Kidney glomerular epithelial cell (primary cell): ENCODE measurements around the gene IGLL5.
"Not testable (repeated sequence)": the region's sequence is repeated elsewhere in the genome, so short reads cannot be mapped to it uniquely, and the experiment has no call there.

Experiments
- DNase-seq: peaks from one replicate; lab custom pipeline; 2025; lab: John Stamatoyannopoulos, UW

The IGLL5 gene

GRCh38 chr22:22900527-22901205 lies 13.1 kb downstream of the IGLL5 start:
- DNase-seq, result not testable (repeated sequence)

DNA sequence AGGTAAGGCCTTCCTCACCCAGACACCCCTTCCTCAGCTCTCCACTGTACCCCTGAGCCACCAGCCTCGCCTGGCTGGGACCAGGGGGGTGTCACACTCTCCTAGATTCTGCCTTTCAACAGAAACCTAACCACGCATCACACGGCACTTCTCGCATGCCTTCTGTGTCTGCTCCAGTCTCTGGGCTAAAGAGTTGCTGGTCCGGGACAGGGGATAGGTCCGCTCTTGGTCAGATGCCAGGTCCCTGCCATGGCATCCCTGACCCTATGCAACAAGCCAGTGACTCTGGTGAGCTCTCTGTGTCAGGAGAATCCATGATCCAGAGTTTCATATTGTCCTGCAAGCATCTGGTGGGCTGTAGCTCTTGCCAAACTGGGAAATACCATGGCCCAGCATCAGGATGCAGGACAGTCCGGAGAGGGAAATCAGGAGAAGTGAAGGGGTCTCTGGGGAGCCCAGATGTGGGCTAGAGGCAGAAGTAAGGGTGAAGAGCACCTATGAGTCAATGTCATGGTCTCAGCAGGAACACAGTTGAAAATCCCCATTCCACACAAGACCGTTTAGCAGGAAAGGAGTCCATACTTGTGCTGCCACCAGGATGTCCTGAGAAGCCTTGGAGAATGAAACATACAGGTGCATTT lies 14.1 kb downstream of the IGLL5 start:
- DNase-seq, result no peak

DNA sequence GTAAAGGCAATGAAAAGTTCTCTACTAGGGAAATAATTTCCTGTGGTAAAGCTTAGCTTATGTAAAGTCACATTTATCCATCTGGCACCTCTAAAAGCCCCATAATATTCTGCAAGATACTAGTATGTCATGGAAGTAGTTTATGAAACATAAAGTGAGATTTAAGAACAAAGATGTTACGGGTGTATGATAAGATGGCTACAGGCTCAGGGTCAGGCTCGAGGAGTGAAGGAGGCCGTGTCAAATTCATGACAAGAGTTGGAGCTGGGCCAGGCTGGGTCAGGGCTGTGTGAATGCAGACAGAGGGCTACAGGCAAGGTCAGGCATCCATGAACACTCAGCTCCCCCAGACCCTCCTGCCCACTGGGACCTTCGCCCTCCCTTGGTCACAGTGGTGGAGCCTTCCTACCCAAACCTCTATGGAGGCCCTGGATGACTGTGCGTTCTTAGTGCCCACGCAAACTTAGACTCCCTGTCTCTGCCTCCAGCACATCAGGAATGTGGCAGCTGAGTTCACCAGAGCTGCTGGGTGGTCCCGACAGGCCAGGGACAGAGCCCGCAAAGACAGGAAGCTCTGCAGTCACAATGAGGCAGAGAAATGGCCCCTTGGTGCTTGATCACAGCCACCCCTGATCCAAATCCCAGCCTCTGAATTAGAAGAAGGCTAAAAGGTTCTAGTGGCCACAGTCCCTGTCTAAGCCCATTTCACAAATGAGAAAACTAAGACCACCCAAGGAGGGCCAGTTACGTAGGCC lies 14.8 kb downstream of the IGLL5 start:
- no peak for DNase-seq

DNA sequence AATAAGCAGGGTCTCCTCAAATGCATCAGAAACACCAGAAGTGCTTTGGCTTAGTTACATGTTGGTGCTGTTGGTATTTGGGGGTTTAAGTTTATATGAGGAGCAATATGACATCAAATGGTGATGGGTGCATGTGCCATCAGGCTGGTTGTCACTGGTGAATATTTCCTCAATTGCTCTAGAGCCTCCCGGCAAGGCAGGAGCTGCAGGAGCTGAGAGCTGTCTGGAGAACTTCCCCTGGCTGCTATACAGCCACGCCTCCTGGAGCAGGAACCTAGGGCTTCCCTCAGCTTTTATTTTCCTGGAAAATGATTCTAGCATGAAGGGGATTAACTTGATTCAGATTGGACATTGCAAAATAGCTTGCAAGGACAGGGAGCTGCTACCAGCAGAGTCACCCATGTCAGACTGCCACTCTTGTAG lies 15.8 kb downstream of the IGLL5 start:
- DNase-seq, result no peak

DNA sequence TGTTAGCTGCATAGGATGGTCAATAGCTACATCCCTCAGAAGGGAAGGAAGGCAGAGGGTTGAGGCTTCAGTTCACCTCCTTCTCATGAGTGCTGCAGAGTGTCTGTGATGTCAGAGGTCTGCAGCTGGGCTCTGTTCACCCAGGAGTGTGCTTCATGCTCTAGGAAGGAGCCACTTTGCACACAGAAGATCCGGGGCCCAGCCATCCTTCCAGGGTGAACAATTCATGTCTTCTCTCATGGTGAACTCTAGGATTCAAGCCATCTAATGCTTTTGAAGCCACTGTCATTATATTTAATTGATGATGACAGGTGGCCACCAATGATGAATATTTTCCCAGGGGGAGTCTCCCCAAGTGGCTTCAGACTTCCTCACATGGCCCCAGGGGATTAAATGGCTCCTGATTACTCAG lies 16.2 kb downstream of the IGLL5 start:
- DNase-seq, result not testable (repeated sequence)

- not testable (repeated sequence) for DNase-seq
Observed at GRCh38 chr22:22904736-22905135, 17.1 kb downstream of the IGLL5 start.

GRCh38 chr22:22906391-22906790 lies 18.8 kb downstream of the IGLL5 start:
- not testable (repeated sequence) for DNase-seq

- DNase-seq, result no peak
Observed at GRCh38 chr22:22906907-22907550, 19.4 kb downstream of the IGLL5 start.

DNA sequence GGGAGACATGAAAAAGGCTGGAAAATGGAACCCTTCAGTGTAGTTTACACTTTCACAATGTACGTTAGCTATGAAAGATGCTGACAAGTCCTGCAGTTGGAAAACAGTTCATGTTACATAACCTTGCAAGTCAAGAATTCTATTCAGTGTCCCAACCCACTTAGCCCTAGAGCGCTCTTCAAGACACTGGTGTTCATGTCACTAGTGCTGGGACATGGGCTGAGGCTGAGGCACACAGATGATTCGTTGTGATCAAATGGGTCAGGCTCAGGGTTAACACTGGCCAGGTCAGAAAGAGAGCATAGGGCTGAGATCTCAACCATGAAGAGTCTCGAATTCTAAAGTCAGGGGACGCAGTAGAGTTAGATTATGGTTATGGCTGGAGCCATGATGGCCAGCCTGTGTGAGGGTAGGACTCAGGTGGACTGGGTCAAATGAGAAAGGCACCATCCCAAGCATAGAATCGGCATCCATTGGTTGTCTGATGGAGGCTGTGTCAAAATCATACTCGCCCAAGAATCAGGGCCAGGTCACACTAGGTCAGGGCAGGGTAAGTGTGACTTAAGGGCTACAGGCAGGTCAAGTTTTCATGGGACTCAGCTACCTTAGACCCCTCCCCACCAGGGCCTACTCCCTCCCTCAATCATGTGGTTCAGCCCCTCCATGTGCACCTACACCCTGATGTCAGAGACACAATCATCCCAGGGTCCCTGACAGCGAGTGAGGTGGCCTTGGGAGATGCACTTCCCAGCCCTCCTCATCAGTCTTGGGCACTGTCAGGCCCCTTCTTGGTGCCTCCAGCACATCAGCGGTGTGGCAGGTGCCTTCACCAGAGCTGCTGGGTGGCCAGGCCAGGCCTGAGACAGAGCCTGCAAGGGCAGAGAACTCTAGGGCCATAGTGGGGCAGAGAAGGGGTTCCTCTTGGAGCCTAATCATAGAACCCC lies 20.2 kb downstream of the IGLL5 start:
- no peak for DNase-seq

DNA sequence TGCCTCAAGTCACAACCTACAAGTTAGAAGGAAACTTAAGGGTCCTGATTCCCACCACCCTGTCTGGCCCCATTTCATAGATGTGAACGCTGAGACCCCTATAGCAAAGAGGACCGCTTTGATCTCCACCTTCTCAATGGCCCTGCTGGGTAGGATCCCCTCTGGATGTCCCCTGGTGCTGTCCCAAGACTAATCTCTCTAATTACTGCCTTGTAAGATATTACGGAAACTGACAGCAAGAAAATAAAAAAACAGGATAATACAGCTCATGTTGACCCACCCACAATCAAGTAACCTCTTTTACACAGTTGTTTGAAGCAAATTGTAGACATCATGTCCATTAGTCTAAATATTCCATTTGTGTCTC lies 20.9 kb downstream of the IGLL5 start:
- no peak for DNase-seq

DNA sequence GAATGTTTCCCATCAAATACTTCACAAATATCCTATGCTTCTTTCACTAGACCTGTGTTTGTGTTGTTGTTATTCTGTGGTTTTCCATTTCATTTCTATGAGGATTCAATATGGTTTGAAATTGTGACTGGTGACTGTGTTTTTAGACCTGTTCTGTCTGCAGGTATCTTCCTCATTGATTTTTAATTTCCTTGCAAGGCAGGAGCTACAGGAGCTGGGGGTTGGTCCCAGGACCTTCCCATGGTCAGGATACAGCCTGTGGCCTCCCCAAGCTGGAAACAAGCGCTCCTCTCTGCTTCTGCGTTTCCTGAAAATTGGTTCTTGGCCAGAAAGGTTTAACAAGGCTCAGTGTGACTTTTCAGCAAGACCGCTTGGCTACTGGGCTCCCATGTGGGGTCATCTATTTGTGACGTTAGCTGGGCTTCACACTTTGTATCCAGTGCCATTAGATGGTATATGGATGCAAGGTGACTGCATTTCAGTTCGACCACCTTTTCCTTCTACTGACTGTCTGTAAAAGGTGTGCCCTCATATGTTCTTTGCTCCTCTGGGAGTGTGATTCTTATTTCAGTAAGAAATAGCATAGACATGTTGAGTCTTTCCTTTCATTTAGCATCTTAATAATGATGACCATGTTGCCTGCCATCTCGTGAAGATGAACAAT lies 21.5 kb downstream of the IGLL5 start:
- no peak for DNase-seq

- DNase-seq, result no peak
Observed at GRCh38 chr22:22909605-22910271, 22.1 kb downstream of the IGLL5 start.

DNA sequence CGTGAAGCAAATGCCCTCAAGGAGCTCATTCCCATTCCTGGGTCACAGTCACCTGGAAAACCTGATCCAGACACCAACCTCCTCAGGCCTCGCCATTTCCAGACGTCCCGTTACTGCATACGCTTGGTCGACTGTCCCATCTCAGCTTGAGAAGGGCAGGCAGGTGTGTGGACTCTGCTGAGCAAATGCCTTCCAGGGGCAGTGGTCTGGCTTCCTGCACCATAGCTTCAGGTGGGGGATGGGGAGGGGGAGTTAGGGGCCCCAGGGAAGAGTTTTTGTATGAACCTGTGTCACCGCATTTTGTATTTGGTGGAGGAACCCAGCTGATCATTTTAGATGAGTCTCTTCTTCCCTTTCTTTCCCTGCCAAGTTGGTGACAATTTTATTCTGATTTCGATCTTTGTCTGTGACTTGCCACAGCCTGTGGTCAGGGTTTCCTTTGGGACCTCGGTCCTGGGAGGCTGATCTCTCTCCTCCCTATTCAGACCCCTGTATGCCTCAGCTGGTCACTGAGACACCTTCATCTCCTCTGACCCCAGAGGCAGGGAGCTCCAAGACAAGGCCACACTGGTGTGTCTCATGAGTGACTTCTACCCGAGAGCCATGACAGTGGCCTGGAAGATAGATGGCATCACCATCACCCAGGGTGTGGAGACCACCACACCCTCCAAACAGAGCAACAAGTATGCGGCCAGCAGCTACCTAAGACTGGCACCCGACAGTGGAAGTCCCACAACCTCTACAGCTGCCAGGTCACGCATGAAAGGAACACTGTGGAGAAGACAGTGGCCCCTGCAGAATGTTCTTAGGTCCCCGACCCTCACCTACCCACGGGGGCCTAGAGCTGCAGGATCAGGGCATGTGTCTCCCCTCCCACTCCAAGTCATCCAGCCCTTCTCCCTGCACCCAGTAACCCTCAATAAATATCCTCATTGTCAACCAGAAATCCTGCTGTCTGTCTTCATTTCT lies 22.9 kb downstream of the IGLL5 start:
- DNase-seq, result no peak

DNA sequence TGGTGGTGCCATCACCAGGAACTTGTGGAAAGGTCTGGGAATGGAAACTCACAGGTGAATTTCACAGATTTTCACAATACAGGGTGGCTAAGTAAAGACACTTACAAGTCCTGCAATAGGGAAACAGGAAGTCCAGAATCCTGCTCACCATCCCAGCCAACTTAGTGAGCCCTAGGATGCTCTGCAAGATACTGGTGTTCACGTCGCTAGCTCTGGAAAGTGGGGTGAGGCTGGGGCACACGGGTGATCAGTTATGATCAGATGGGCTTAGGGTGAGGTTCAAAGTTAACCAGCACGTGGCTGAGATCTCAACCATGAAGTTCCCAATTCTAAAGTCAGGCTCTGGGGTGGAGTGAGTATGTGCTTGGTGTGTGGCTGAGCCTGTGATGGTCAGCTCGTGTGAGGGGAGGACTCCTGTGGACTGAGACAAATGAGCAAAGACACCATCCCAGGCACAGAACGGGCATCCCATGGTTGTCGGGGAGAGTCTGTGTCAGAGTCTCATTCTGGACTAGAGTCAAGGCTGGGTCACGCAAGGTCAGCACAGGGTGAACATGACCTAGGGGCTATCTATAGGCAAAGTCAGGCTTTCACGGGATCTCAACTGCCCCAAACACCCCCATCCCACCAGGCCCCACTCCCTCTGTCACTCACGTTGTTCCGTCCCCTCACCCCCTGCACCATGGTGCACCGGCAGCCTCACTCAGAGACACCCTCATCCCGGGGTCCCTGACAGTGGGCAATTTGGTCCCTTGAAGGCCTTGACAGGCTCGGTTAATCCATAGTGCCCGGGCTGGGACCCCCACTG lies 23.9 kb downstream of the IGLL5 start:
- DNase-seq, result no peak

- no peak for DNase-seq
Observed at GRCh38 chr22:22912135-22912987, 24.7 kb downstream of the IGLL5 start.

GRCh38 chr22:22912988-22913253 lies 25.3 kb downstream of the IGLL5 start:
- no peak for DNase-seq

- DNase-seq, result no peak
Observed at GRCh38 chr22:22913989-22914388, 26.4 kb downstream of the IGLL5 start.
